HG03565 (cell line): ENCODE measurements around the gene MX1.
"Not testable (repeated sequence)": the region's sequence is repeated elsewhere in the genome, so short reads cannot be mapped to it uniquely, and the experiment has no call there.

Experiments used
- ATAC-seq: cut with Tn5 transposase; IDR thresholded peaks from one replicate; pipeline ENCODE4 v1.9.1; 2021; ENCODE audit warnings: mild to moderate bottlenecking, moderate library complexity; ENCODE audit not compliant: unreplicated experiment

The MX1 gene

GRCh38 chr21:41406340-41406739 lies 19.7 kb upstream of the MX1 start:
- ATAC-seq: no peak

GRCh38 chr21:41407541-41408460 lies 18.2 kb upstream of the MX1 start:
- no peak for ATAC-seq

DNA sequence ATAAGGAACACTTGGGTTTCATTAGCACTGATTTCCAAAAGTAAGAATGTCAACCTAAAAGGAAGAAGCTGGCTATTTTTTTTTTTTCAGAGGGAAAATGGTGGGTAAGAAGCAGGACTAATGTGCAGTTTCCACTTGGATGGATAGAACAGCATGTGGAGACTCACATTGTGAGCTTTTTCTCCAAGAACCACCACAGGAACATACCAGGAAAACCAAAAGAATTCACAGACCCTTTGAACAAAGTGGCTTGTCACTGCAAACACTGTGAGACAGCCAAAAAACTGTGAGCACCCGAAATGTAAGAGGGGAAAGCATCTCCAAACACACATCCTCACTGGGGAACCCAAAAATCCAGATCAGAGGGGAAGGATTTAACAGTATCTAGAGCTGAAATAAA lies 15.7 kb upstream of the MX1 start:
- ATAC-seq: no peak

GRCh38 chr21:41410767-41411448 lies 15.1 kb upstream of the MX1 start:
- no peak for ATAC-seq

- ATAC-seq: no peak
Observed at GRCh38 chr21:41411449-41412089, 14.5 kb upstream of the MX1 start.

GRCh38 chr21:41417505-41417904 lies 8.5 kb upstream of the MX1 start:
- ATAC-seq: not testable (repeated sequence)

DNA sequence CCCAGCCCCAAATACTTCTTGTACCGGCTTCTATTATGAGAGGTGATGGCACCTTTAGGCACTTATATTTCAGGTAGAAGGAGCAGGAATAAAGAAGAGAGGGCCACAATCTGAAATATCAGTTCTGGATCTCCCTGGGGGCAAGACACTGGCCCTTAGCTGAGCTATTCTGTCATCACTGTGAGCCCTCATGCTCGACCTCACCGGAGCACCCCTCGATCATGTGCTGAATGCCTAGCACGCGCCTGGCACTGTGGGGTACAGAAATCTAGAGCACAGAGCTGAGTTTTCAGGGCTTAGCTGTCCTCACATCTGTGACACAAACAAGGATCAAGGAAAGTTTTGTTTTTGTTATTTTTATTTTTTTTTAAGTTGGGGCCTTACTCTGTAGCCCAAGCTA lies 7.6 kb upstream of the MX1 start:
- ATAC-seq: no peak

DNA sequence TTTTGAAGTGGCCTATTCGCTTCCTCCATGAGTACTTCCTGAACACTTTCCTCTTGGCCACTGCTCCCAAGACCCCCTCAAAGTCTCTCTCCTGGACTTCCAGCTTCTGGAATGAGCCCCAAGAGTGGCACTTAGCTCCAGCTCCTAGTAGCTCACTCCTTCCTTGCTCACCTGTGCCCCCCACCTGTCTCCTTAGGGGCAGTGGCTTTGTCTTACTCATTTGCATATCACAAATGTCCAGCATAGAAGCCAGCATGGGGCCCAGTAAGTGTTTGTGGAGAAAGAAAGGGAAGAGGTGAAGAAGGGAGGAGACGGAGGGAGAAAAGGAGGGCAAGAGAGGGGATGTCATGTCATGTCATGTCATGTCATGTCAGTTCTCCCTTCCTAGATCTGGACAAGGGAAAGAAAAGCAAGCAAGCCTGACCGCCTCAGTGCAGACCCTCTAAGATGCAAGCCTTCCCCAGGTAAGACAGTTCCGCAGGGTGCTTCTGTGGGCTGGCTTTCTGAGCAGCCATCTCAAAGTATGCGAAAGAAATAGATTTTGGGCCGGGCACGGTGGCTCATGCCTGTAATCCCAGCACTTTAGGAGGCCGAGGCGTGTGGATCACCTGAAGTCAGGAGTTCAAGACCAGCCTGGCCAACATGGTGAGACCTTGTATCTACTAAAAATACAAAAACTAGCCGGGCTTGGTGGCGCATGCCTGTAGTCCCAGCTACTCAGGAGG lies 6.9 kb upstream of the MX1 start:
- no peak for ATAC-seq

DNA sequence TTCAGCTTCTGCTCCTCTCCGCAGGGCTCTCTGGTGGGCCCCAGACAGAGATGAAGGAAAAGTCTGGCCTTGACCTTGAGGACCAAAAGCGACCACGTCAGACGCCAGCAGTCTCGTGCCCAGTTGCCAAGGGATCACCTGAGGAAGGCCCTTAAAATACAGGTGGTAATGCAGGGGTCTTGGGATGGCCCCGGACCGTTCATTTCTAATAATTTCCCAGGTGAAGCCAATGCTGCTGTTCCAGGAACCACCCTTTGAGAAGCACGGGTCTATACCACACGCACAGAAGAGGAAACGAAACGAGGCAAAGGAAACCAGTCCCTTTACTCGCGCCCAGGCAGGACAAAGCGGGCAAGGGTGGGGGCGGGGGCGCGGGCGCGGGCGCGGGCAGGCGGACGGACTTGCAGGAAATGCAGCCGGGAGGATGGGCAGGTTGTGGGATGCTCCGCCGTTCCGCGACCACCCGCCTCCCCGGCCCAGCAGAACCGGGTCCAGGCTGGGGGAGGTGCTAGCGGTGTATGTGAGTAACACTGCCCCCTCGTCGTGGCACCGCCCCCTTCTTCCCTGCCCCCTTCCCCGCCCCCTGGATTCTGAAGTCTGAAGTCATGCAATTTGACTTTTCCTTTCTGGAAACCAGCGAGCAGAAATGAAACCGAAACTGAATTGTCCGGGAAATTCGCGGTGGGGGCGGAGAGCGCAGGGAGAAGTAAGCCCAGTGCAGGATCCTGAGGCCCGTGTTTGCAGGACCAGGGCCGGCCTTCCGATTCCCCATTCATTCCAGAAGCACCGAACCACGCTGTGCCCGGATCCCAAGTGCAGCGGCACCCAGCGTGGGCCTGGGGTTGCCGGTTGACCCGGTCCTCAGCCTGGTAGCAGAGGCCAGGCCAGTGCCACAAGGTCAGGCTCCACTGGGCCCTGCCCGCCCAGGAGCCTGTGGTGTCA lies 5.8 kb upstream of the MX1 start:
- ATAC-seq: no peak

DNA sequence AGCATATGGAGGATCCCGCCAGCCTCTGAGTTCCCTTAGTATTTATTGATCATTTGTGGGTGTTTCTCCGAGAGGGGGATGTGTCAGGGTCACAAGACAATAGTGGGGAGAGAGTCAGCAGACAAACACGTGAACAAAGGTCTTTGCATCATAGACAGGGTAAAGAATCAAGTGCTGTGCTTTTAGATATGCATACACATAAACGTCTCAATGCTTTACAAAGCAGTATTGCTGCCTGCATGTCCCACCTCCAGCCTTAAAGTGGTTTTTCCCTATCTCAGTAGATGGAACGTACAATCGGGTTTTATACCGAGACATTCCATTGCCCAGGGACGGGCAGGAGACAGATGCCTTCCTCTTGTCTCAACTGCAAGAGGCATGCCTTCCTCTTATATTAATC lies 5.0 kb upstream of the MX1 start:
- not testable (repeated sequence) for ATAC-seq

DNA sequence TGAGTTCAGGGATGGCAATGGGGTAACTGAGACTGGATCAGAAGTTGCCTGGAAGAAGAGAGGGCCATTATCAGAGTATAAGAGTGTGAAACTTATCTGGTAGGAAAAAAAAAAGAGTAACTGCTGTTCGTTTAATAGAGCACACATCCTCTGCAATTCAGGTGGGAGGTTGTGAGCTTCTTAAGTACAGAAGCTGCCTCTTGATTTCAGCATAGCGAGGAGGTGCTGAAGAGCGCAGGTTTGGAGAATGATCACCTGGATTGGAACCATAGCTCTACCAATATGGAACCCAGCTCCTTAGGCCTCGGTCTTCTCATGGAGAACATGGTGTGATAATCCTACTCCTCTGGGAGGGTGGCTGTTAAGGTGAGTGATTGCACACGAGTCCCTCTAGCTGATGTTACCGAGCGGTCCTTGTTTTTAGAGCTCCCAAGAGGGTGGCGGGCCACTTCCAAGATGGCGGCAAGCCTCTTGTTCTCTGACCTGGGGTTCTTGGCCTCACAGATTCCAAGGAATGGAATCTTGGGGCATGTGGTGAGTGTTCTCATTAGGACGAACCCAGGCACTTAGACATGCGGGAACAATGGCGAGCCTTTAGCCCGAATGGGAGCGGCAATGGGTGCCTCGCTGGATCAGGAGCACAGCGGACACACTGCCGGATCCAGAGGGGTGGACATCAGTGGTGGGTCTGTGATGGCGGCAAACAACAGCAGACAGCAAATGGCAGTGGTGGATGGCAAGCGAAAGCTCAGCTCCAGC lies 3.3 kb upstream of the MX1 start:
- ATAC-seq: no peak

DNA sequence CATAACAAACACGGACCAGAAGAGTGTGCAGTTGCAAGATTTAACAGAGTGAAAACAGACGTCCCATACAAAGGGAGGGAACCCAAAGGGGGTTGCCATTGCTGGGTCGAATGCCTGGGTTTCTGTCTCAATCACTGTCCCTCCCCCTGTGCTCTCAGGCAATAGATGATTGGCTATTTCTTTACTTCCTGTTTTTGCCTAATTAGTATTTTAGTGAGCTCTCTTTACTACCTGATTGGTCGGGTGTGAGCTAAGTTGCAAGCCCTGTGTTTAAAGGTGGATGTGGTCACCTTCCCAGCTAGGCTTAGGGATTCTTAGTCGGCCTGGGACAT lies 2.8 kb upstream of the MX1 start:
- not testable (repeated sequence) for ATAC-seq

GRCh38 chr21:41425588-41425953 lies 468 bp upstream of the MX1 start:
- ATAC-seq: no peak

DNA sequence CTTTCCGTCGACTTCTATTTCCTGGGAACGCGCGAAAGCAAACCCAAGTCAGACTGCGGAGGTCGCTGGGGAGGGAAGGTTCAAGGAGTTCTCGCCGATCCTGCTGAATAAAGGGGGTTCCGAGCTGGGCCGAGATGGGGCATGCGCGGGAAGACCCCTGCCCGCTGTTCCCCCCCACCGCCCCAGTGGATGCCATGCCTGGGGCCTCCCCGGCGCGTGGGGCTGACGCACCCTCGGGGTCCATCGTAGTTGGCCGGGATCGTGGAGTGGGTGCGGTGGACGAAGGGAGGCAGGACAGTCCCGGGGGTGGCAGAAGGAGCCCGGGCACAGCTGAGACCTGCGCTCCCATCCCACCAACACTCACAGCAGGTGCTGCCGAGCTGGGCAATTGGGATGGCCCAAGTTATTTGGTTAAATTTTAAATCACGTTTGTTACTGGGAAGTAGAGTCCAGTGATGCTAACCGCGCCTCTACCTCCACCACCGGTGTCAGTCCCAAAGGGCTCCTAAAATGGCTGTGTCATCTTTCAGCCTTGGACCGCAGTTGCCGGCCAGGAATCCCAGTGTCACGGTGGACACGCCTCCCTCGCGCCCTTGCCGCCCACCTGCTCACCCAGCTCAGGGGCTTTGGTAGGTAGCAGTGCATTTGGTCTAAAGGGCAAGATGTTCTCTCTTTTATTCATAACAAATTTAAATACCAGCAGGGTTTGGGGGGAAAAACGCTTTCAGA lies 801 bp downstream of the MX1 start:
- ATAC-seq: no peak

DNA sequence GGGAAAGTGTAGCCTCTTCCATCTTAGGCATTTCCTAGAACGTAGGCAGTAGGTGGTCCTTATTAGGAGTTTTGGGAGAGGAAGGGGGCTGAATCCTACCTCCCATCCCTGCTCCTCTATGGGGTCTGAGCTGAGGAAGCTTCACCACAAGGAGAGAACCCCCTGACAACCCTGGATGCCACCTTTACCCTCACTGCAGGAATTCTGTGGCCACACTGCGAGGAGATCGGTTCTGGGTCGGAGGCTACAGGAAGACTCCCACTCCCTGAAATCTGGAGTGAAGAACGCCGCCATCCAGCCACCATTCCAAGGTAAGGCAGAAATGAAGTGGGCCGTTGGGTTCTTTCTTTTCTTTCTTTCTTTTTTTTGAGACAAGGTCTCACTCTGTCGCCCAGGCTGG lies 1.5 kb downstream of the MX1 start:
- no peak for ATAC-seq

GRCh38 chr21:41428311-41428710 lies 2.3 kb downstream of the MX1 start:
- no peak for ATAC-seq

GRCh38 chr21:41428847-41429246 lies 2.8 kb downstream of the MX1 start:
- no peak for ATAC-seq

DNA sequence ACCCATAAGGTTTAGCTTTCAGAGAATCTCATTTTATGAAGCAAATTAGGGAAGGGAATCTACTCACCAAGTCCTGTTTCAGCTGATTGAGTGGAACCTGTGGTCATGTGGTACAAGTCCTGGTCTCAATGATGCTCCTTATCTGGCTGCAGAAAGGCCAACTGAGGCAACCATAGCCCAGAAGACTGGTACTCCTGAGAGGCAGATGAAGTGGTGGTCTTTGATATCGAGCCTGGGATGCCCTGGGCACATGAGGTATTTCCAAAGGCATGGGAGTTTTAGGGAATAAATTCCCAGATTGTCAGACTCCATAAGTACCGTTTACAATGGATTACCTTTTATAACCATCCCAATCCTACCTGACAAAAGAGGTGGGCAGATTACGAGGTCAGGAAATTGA lies 3.3 kb downstream of the MX1 start:
- ATAC-seq: no peak

GRCh38 chr21:41429925-41430491 lies 4.0 kb downstream of the MX1 start:
- ATAC-seq: no peak
